Esophagus squamous epithelium (tissue), 5 donors: Measurements from ENCODE around the gene CHST7. TPM values are rescaled to one million over a fixed set of nuclear protein-coding genes. Genes with fewer than 3 reads are reported as not detected.

Source experiments
- DNase-seq: peaks from one replicate; lab custom pipeline; 2025; lab: John Stamatoyannopoulos, UW
- H3K27ac ChIP-seq, 4 donors: fragments of 200-600 bp; sonication (generic); one replicate each; pipeline ENCODE4 v1.5.1; 2016 to 2019; ENCODE audit warnings: mild to moderate bottlenecking in 1 of 4
- H3K27me3 ChIP-seq, 4 donors: fragments of 200-600 bp; sonication (generic); 1 replicate in 3 of 4; 2 replicates in 1 of 4; pipeline versions ENCODE4 v1.5.1 to v1.6.0; 2017 to 2021; ENCODE audit warnings: antibody characterized with exemption in 1 of 4
- H3K36me3 ChIP-seq, 3 donors: fragments of 200-600 bp; sonication (generic); one replicate each; pipeline ENCODE4 v1.5.1; 2016 to 2019
- H3K4me1 ChIP-seq, 3 donors: fragments of 200-600 bp; sonication (generic); one replicate each; pipeline ENCODE4 v1.5.1; 2017 to 2019
- H3K4me3 ChIP-seq, 4 donors: fragments of 200-600 bp; sonication (generic); 1 replicate in 3 of 4; 2 replicates in 1 of 4; pipeline ENCODE4 v1.5.1; 2016 to 2019; ENCODE audit warnings: mild to moderate bottlenecking in 2 of 4, moderate library complexity in 1 of 4
- H3K9me3 ChIP-seq, 3 donors: fragments of 200-600 bp; sonication (generic); one replicate each; pipeline ENCODE4 v1.5.1; 2016 to 2019
- POLR2A ChIP-seq, 4 donors: fragments of 450-650 bp; IDR thresholded peaks; one replicate each; pipeline ENCODE4 v1.6.1; 2017; ENCODE audit warnings: antibody characterized with exemption in 4 of 4, mild to moderate bottlenecking in 4 of 4, moderate library complexity in 3 of 4
- WGBS, 2 donors: methylation state at CpG; one replicate each; pipeline ENCODE4 v1.1.5; 2018; 5-methylcytosine and 5-hydroxymethylcytosine counted together
- intact Hi-C: fragments of 100-400 bp; cut with DNase I; formaldehyde crosslinking; loops from one replicate; pipeline ENCODE4 v1.15.0; 2022
- total RNA-seq, 4 donors: library from RNA; depleted of rRNA; stranded (reverse); fragments of >200 nt; gene quantifications; one replicate each; pipeline ENCODE4 v1.1.0, GENCODE V29; 2016
- TF ChIP-seq, protein P1 (sequence below), 6 experiments: fragments of 450-650 bp in 4 of 6; fragments of 200-600 bp in 2 of 6; sonication (generic) in 2 of 6; IDR thresholded peaks; one replicate each; pipeline ENCODE4 v1.5.1; 2016 to 2019; ENCODE audit warnings: antibody characterized with exemption in 6 of 6, mild to moderate bottlenecking in 4 of 6, moderate library complexity in 4 of 6
- donor health status: DM: yes; HTN: yes; CAD: no.

The CHST7 gene
- total RNA-seq, 4 donors from 2014 or later = 1.2 to 11.8 (median 3.9) TPM

DNA sequence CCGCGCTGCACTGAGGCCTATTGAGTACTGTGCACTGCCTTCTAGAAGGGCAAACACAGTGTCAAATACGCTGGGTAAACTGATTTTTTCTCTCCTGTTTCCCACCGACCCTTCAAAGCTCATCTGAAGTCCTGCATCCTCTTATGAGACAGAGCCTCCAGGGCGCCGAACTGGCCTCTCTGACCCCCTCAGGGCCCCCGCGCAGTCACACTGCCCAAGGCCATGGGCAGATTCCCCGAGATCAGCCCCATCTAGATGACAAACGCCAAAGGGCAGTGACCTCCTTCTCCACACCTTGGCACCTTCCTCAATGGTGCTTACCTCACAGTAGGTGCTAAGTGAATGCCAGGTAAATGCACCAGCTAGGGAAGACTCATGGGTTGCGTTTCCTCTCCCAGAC lies 34.4 kb downstream of the CHST7 start:
- WGBS, 2 donors = 56 to 79% methylated on average over 6 to 10 of the region's 11 CpGs

DNA sequence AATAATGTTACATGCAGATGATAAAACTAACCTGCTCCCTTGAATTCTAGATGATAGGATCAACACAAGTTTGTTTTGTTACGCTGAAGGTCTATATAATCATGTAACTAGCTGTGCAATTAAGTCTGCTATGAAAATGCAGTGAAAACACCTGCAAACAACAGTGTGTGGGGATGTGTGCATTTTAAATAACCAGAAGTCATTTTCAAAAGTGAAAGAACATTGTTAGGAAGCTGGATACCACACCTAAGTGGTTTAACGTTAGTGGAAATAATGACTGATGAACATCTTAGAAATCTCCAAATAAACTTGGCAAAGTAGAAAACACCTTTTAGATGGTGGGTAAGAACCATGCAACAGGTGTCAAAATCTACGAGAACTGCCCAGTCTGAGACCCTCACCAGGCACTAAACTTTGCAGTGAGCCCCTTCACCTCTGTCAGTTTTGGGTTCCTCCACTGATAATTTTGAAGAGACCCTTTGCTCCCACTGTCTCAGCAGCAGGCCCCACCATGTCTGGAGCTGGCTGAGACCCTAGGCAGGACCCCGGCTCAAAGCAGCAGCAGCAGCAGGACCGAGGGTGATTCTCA lies 36.6 kb downstream of the CHST7 start:
- no peak overlapping the region for H3K27ac ChIP-seq
- H3K4me3 ChIP-seq = no peak overlapping the region
- DNase-seq = no peak
- 52 to 70% methylated on average over 2 to 4 of the region's 5 CpGs for WGBS, 2 donors
- intact Hi-C loops = no loop called here
- no peaks in the 10 kb centered on the region for H3K4me1 ChIP-seq
- no peaks in the 10 kb centered on the region for H3K36me3 ChIP-seq
- no peak for TF ChIP-seq POLR2A (IDR thresholded peaks at IDR 0.05)
- TF ChIP-seq, protein P1, sequence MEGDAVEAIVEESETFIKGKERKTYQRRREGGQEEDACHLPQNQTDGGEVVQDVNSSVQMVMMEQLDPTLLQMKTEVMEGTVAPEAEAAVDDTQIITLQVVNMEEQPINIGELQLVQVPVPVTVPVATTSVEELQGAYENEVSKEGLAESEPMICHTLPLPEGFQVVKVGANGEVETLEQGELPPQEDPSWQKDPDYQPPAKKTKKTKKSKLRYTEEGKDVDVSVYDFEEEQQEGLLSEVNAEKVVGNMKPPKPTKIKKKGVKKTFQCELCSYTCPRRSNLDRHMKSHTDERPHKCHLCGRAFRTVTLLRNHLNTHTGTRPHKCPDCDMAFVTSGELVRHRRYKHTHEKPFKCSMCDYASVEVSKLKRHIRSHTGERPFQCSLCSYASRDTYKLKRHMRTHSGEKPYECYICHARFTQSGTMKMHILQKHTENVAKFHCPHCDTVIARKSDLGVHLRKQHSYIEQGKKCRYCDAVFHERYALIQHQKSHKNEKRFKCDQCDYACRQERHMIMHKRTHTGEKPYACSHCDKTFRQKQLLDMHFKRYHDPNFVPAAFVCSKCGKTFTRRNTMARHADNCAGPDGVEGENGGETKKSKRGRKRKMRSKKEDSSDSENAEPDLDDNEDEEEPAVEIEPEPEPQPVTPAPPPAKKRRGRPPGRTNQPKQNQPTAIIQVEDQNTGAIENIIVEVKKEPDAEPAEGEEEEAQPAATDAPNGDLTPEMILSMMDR (IDR thresholded peaks at IDR 0.05) = no peak
- no peaks in the 10 kb centered on the region for H3K9me3 ChIP-seq
- H3K27me3 ChIP-seq = no peaks in the 10 kb centered on the region

More for the DNA sequence above, 34.4 kb downstream of the CHST7 start:
- Histone ChIP-seq H3K36me3 (no peaks in the 10 kb centered on the region), H3K9me3 (no peaks in the 10 kb centered on the region), H3K27ac (no peak overlapping the region), H3K4me1 (no peaks in the 10 kb centered on the region), H3K4me3 (no peak overlapping the region), H3K27me3 (no peaks in the 10 kb centered on the region)
- intact Hi-C loops = no loop called here
- TF ChIP-seq, protein P1 (IDR thresholded peaks at IDR 0.05) = no peak
- TF ChIP-seq POLR2A (IDR thresholded peaks at IDR 0.05) = no peak
- DNase-seq = no peak

DNA sequence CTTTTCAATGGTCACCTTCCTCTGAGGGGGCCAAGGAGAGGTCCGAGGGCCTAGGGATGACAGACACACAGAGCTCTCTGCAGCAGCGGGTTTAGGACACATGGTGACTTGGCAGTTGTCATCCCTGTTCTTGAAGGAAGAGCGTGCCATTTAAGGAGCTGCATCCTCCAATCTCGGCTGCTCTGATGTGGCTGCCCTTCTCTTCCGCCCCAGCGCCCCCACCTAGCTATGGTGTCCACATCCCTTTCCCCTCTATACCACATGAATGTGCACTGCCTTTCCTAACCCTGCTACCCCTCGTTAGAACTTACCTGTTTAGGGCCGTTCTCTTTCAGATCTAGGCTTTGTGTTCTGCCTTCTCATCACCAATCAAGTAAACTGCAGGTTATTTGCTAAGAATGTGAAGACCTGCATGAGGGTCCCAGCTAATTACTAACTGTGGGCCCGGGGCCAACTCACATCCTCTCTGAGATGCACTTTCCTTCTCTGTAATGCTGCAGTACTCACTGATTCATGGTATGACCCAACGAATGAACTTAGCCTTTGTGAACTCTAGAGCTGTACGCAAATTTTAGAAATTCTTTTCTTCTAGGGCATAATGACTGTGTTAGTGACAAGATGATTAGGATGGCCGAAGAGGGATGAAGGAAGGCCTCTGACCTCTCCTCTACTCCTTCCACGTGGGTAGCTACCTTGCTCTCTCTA lies 38.2 kb downstream of the CHST7 start:
- intact Hi-C loops = no loop called here
- no peaks in the 10 kb centered on the region for H3K9me3 ChIP-seq
- H3K36me3 ChIP-seq = no peaks in the 10 kb centered on the region
- no peak for TF ChIP-seq POLR2A (IDR thresholded peaks at IDR 0.05)
- TF ChIP-seq, protein P1 (IDR thresholded peaks at IDR 0.05) = no peak
- no peaks in the 10 kb centered on the region for H3K27me3 ChIP-seq
- DNase-seq = no peak
- no peak overlapping the region for H3K27ac ChIP-seq
- 86 to 88% methylated on average over 12 of the region's 13 CpGs for WGBS, 2 donors
- H3K4me1 ChIP-seq = no peaks in the 10 kb centered on the region
- H3K4me3 ChIP-seq = no peak overlapping the region

DNA sequence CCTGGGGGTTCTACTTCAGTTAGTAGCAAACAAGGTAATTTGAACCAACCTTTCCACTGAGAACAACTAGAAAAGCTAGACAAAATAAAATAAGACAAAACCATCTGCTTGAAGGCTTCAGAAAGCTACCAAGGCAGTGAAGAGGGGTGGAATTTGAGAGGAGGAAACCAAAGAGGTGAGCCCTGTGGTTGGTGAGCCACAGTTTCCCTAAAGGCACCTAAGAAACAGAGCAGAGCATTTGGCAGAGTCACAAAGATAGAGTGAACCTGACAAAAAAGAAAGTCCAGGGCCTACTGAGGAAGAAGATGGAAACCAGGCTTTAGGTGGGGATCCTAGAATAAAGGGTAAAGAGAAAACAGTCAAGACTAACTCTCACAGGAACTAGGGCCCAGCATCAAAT lies 44.3 kb downstream of the CHST7 start:
- Histone ChIP-seq H3K36me3 (no peaks in the 10 kb centered on the region), H3K4me1 (no peaks in the 10 kb centered on the region), H3K27ac (no peak overlapping the region), H3K4me3 (no peak overlapping the region), H3K9me3 (no peaks in the 10 kb centered on the region), H3K27me3 (no peaks in the 10 kb centered on the region)
- TF ChIP-seq, protein P1 (IDR thresholded peaks at IDR 0.05) = no peak
- no peak for TF ChIP-seq POLR2A (IDR thresholded peaks at IDR 0.05)
- no peak for DNase-seq
- intact Hi-C loops = no loop called here

DNA sequence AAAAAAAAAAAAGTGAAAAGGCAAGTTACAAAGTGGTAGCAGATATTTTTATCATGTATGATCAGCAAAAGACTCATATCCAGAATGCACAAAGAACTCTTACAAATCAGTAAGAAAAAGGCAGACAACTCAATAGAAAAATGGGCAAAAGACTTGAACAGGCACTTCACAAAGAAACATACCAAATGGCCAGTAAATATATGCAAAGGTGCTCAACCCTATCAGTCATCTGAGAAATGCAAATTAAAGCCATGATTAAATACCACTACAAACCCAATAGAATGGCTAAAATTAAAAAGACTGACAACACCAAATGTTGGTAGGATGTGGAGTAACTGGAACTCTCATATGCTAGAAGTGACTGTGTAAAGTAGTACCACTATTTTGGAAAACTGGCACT lies 45.4 kb downstream of the CHST7 start:
- Histone ChIP-seq H3K4me1 (no peaks in the 10 kb centered on the region), H3K27ac (no peak overlapping the region), H3K36me3 (no peaks in the 10 kb centered on the region), H3K27me3 (no peaks in the 10 kb centered on the region), H3K4me3 (no peak overlapping the region), H3K9me3 (no peaks in the 10 kb centered on the region)
- intact Hi-C loops = no loop called here
- no peak for DNase-seq
- TF ChIP-seq, protein P1 (IDR thresholded peaks at IDR 0.05) = no peak
- no peak for TF ChIP-seq POLR2A (IDR thresholded peaks at IDR 0.05)
